Ectodermal cell (in vitro differentiated cells): ENCODE measurements around the gene SLC9C2.
"Not testable (repeated sequence)": the region's sequence is repeated elsewhere in the genome, so short reads cannot be mapped to it uniquely, and the experiment has no call there.

Experiments
- H3K27ac ChIP-seq: 2 replicates; pipeline ENCODE4 v1.7.0; 2013; ENCODE audit warnings: mild to moderate bottlenecking, low read depth, low read length; ENCODE audit not compliant: insufficient read depth, poor library complexity, severe bottlenecking
- H3K27me3 ChIP-seq: 2 replicates; pipeline ENCODE4 v1.7.0; 2013; ENCODE audit warnings: mild to moderate bottlenecking, low read length; ENCODE audit not compliant: insufficient read depth, control insufficient read depth, poor library complexity, severe bottlenecking
- H3K36me3 ChIP-seq: one replicate; pipeline ENCODE4 v1.7.0; 2013; ENCODE audit warnings: low read length; ENCODE audit not compliant: control insufficient read depth, insufficient read depth
- H3K4me1 ChIP-seq: one replicate; pipeline ENCODE4 v1.7.0; 2013; ENCODE audit warnings: low read length; ENCODE audit not compliant: control insufficient read depth, insufficient read depth
- H3K4me3 ChIP-seq: 2 replicates; pipeline ENCODE4 v1.7.0; 2013; ENCODE audit warnings: low read depth, low read length, control low read depth; ENCODE audit not compliant: insufficient read depth
- H3K9me3 ChIP-seq: 2 replicates; pipeline ENCODE4 v1.7.0; 2013; ENCODE audit warnings: mild to moderate bottlenecking, low read length, moderate library complexity; ENCODE audit not compliant: control insufficient read depth
- WGBS, 2 experiments: methylation state at CpG; one replicate each; pipeline ENCODE4 v1.1.7; 2013; ENCODE audit warnings: missing lambda C conversion rate in 2 of 2; 5-methylcytosine and 5-hydroxymethylcytosine counted together

SLC9C2 gene

DNA sequence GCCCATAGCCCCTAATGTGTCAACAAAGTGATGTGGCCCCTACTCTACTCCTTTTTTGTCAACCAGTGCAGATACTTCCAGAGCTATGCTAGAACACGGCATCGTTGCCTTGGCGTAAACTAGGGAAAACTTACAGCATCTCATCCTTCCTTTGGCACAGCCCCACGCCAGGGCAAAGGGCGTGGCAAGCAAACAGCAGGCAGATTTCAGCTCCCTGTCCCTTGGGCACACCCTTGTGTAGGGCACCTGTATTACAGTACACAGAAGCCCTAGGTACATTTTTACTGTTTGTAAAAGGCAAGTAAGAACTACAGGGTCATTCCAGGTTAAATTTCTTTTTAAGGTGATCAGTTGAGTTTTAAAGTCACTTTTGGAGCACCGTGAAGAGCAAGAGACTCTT lies 96.4 kb downstream of the SLC9C2 start:
- no peaks in the 10 kb centered on the region for H3K27me3 ChIP-seq
- no peak overlapping the region for H3K4me3 ChIP-seq
- peaks cover 8% of the 10 kb centered on the region for H3K4me1 ChIP-seq
- H3K9me3 ChIP-seq = no peaks in the 10 kb centered on the region
- no peaks in the 10 kb centered on the region for H3K36me3 ChIP-seq
- WGBS, 2 experiments = 91 to 92% methylated on average over 6 of the region's 6 CpGs
- no peak overlapping the region for H3K27ac ChIP-seq

DNA sequence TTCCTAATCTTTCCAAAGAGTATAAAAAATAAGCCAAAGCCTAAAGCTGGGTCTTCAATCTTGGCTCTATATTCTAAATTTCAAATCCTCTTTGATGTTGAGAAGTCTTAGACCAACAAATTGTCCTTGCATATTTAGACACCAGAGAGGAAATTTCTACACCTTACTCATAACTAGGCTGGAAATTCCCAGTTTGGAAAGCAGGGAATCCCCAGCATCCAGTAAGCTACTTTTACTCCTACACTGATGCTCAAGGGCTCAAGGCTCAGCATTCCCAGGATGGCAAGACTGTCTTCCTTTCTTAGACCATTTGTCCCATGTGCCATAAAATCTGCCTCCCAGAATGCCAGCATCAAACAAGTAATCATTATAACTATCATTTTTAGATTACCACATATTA lies 97.5 kb downstream of the SLC9C2 start:
- Histone ChIP-seq H3K4me3 (no peak overlapping the region), H3K9me3 (no peaks in the 10 kb centered on the region), H3K27me3 (no peaks in the 10 kb centered on the region), H3K36me3 (no peaks in the 10 kb centered on the region), H3K27ac (no peak overlapping the region), H3K4me1 (peaks cover 8% of the 10 kb centered on the region)

GRCh38 chr1:173504268-173504667 lies 98.6 kb downstream of the SLC9C2 start:
- H3K27me3 ChIP-seq = no peaks in the 10 kb centered on the region
- H3K4me1 ChIP-seq = peaks cover 8% of the 10 kb centered on the region
- H3K4me3 ChIP-seq = no peak overlapping the region
- no peaks in the 10 kb centered on the region for H3K36me3 ChIP-seq
- WGBS, 2 experiments = 94 to 95% methylated on average over 2 to 4 of the region's 4 CpGs
- no peak overlapping the region for H3K27ac ChIP-seq
- no peaks in the 10 kb centered on the region for H3K9me3 ChIP-seq

GRCh38 chr1:173503391-173503790 lies 99.5 kb downstream of the SLC9C2 start:
- 82 to 87% methylated on average over 4 of the region's 4 CpGs for WGBS, 2 experiments
- Histone ChIP-seq H3K27ac (no peak overlapping the region), H3K27me3 (no peaks in the 10 kb centered on the region), H3K36me3 (no peaks in the 10 kb centered on the region), H3K4me3 (no peak overlapping the region), H3K4me1 (peaks cover 8% of the 10 kb centered on the region), H3K9me3 (no peaks in the 10 kb centered on the region)

DNA sequence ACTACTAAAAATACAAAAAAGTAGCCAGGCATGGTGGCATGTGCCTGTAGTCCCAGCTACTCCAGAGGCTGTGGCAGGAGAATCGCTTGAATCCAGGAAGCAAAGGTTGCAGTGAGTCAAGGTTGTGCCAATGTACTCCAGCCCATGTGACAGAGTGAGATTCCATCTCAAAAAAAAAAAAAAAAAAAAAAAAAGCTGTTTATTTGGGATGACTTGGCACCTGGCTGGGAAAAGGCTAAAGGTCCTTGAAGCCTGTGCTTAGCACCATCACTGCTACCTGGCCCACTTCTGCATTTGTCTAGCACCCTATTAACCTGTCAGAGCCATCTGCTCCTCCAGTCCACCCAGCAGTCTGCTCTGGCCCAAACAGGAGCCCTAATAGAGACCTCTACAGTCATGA lies 100.8 kb downstream of the SLC9C2 start:
- H3K27ac ChIP-seq = no peak overlapping the region
- peaks cover 3% of the 10 kb centered on the region for H3K4me1 ChIP-seq
- H3K27me3 ChIP-seq = no peaks in the 10 kb centered on the region
- H3K4me3 ChIP-seq = no peak overlapping the region
- no peaks in the 10 kb centered on the region for H3K36me3 ChIP-seq
- WGBS, 2 experiments = 90 to 96% methylated on average over 1 of the region's 1 CpG
- H3K9me3 ChIP-seq = no peaks in the 10 kb centered on the region

- no peaks in the 10 kb centered on the region for H3K9me3 ChIP-seq
- no peaks in the 10 kb centered on the region for H3K36me3 ChIP-seq
- no peaks in the 10 kb centered on the region for H3K27me3 ChIP-seq
- no peak overlapping the region for H3K4me3 ChIP-seq
- WGBS, 2 experiments = 89 to 91% methylated on average over 4 of the region's 4 CpGs
- no peaks in the 10 kb centered on the region for H3K4me1 ChIP-seq
- no peak overlapping the region for H3K27ac ChIP-seq
These were observed 103.1 kb downstream of the SLC9C2 start for GRCh38 chr1:173499729-173500128.

DNA sequence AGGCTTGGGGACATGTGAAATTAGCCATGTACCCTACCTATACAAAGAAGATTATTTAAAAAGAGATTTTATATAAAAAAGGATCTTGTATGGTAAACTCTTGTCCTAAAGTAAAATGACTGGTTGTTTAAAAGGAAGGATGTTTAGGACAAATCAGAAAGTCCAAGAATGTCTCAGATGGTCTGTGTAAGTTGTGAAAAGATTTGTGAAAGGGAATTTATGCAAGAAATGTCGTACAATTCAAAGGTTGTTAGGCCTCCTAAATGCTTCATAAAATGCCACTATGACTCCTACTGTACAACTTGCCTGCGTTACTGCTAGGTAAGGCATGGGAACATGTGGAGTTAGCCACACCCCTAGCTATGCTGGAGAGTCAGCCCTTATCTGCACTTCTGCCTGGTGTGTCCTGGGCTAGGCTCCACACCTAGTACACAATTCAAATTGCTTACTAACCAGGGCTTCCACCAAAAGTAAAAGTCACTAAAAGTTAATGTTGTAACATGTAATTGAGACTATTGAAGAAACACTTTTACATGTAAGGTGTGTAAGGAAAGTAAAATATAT lies 106.0 kb downstream of the SLC9C2 start:
- 90 to 93% methylated on average over 2 of the region's 2 CpGs for WGBS, 2 experiments
- Histone ChIP-seq H3K4me3 (no peak overlapping the region), H3K27me3 (no peaks in the 10 kb centered on the region), H3K36me3 (no peaks in the 10 kb centered on the region), H3K9me3 (no peaks in the 10 kb centered on the region), H3K4me1 (no peaks in the 10 kb centered on the region), H3K27ac (no peak overlapping the region)

GRCh38 chr1:173495609-173496267 lies 107.1 kb downstream of the SLC9C2 start:
- Histone ChIP-seq H3K9me3 (no peaks in the 10 kb centered on the region), H3K36me3 (no peaks in the 10 kb centered on the region), H3K4me1 (no peaks in the 10 kb centered on the region), H3K27ac (no peak overlapping the region), H3K27me3 (no peaks in the 10 kb centered on the region), H3K4me3 (no peak overlapping the region)
- 89 to 96% methylated on average over 7 to 8 of the region's 8 CpGs for WGBS, 2 experiments

- not testable (repeated sequence) for H3K27me3 ChIP-seq, H3K27ac ChIP-seq, H3K36me3 ChIP-seq, H3K4me3 ChIP-seq, H3K9me3 ChIP-seq, H3K4me1 ChIP-seq
- WGBS, 2 experiments = 93 to 97% methylated on average over 5 to 7 of the region's 8 CpGs
These were observed 109.7 kb downstream of the SLC9C2 start for GRCh38 chr1:173493125-173493524.

- Histone ChIP-seq H3K27ac (no peak overlapping the region), H3K4me1 (no peaks in the 10 kb centered on the region), H3K36me3 (peaks cover 21% of the 10 kb centered on the region), H3K4me3 (no peak overlapping the region), H3K27me3 (no peaks in the 10 kb centered on the region), H3K9me3 (no peaks in the 10 kb centered on the region)
- 98 to 100% methylated on average over 2 of the region's 2 CpGs for WGBS, 2 experiments
These were observed 111.4 kb downstream of the SLC9C2 start for GRCh38 chr1:173491508-173491907.
